HCT116 (cell line): Measurements from ENCODE around the gene SMIM21.

Experiments used
- ATF3 ChIP-seq: IDR thresholded peaks from 2 replicates; pipeline ENCODE4 v1.6.1; 2012
- CBX3 ChIP-seq: IDR thresholded peaks from 2 replicates; pipeline ENCODE4 v1.6.1; 2012; ENCODE audit warnings: low read depth
- CTCF ChIP-seq, 3 experiments: fragments of 200-600 bp in 1 of 3; sonication (generic) in 1 of 3; IDR thresholded peaks in 2 of 3; conservative IDR thresholded peaks in 1 of 3; 2 replicates each; pipeline ENCODE4 v1.5.1; 2012 to 2017; ENCODE audit warnings: low read depth in 2 of 3, low read length in 2 of 3, antibody characterized with exemption in 1 of 3, borderline replicate concordance in 1 of 3, control low read depth in 1 of 3, mild to moderate bottlenecking in 1 of 3, mixed read lengths in 1 of 3, mixed run types in 1 of 3, moderate library complexity in 1 of 3; ENCODE audit not compliant: insufficient read depth in 1 of 3
- EGR1 ChIP-seq: IDR thresholded peaks from 2 replicates; pipeline ENCODE4 v1.6.1; 2012; ENCODE audit warnings: low read depth
- ELF1 ChIP-seq: IDR thresholded peaks from 2 replicates; pipeline ENCODE4 v1.6.1; 2012; ENCODE audit warnings: low read depth, borderline replicate concordance
- EZH2 ChIP-seq: fragments of 200-600 bp; sonication (generic); IDR thresholded peaks from 2 replicates; pipeline ENCODE4 v1.6.1; 2017; ENCODE audit warnings: antibody characterized with exemption, mixed run types
- MAX ChIP-seq: IDR thresholded peaks from 2 replicates; pipeline ENCODE4 v1.6.1; 2012
- POLR2A ChIP-seq: IDR thresholded peaks from 2 replicates; pipeline ENCODE4 v1.7.0; 2011; ENCODE audit warnings: borderline replicate concordance; ENCODE audit not compliant: insufficient read depth, insufficient read length; ENCODE audit errors: extremely low read depth
- POLR2AphosphoS5 ChIP-seq: IDR thresholded peaks from 2 replicates; pipeline ENCODE4 v1.6.1; 2011; ENCODE audit warnings: mild to moderate bottlenecking, low read depth, low read length, moderate library complexity
- RAD21 ChIP-seq: IDR thresholded peaks from 2 replicates; pipeline ENCODE4 v1.6.1; 2012; ENCODE audit warnings: low read depth, mild to moderate bottlenecking
- SIN3A ChIP-seq: IDR thresholded peaks from 2 replicates; pipeline ENCODE4 v1.6.1; 2012; ENCODE audit warnings: low read depth
- TCF7L2 ChIP-seq: IDR thresholded peaks from 2 replicates; pipeline ENCODE4 v1.7.0; 2011; ENCODE audit warnings: borderline replicate concordance, inconsistent platforms; ENCODE audit not compliant: insufficient read depth, insufficient read length; ENCODE audit errors: extremely low read depth
- YY1 ChIP-seq: IDR thresholded peaks from 2 replicates; pipeline ENCODE4 v1.6.1; 2011; ENCODE audit warnings: low read length, low read depth, moderate library complexity, mild to moderate bottlenecking; ENCODE audit not compliant: insufficient replicate concordance; ENCODE audit errors: extremely low read depth
- ZBTB33 ChIP-seq: IDR thresholded peaks from 2 replicates; pipeline ENCODE4 v1.6.1; 2011; ENCODE audit warnings: mild to moderate bottlenecking, low read length, moderate library complexity; ENCODE audit not compliant: insufficient replicate concordance; ENCODE audit errors: extremely low read depth

GRCh38 chr18:75362435-75362834 lies 65.1 kb downstream of the SMIM21 start:
- TF ChIP-seq CTCF (IDR thresholded peaks at IDR 0.05 in 2 of 3, conservative IDR thresholded peaks at IDR 0.05 in 1 of 3; ENCODE audit: borderline replicate concordance in 1 of 3, insufficient read depth in 1 of 3, low read depth in 2 of 3, low read length in 2 of 3) (no peak), TCF7L2 (no peak), SIN3A (no peak), POLR2A (no peak), EZH2 (no peak), POLR2AphosphoS5 (no peak), RAD21 (no peak), ZBTB33 (no peak), MAX (no peak), YY1 (no peak), CBX3 (no peak), ATF3 (no peak), EGR1 (no peak), ELF1 (no peak)
